Esophagus (tissue), 2 donors: ENCODE results near the gene INSR. TPM values are rescaled to one million over a fixed set of nuclear protein-coding genes. Genes with fewer than 3 reads are reported as not detected.

Experiments
- polyA plus RNA-seq, 2 donors: library from polyadenylated mRNA; stranded (reverse); fragments of 200-250 nt; gene quantifications; one replicate each; pipeline ENCODE4 v1.2.3, GENCODE V29; 2013
- donor health status: healthy with polysubstance abuse.
- donor health status: Bipolar disorder and iron deficiency.

Gene INSR
- polyA plus RNA-seq, 2 donors = 2.2 to 3.3 TPM

Other genes starting within 250 kb of the INSR start
- gene MBD3L2, start 245.1 kb downstream of the INSR start, polyA plus RNA-seq = not detected
- not detected for gene MBD3L3, start 235.7 kb downstream of the INSR start, polyA plus RNA-seq
- gene ZNF557, start 224.7 kb downstream of the INSR start, polyA plus RNA-seq = 1 to 10 TPM; 1.7 to 2.4 TPM
- 10 to 100 TPM; 15.7 to 25.2 TPM for gene ARHGEF18, start 54.5 kb upstream of the INSR start, polyA plus RNA-seq
- gene PEX11G, start 194.6 kb upstream of the INSR start, polyA plus RNA-seq = 1 to 10 TPM; 4.9 to 6.5 TPM
- 10 to 100 TPM; 19.6 to 25.6 TPM for gene ZNF358, start 221.7 kb upstream of the INSR start, polyA plus RNA-seq
- gene MCOLN1, start 228.2 kb upstream of the INSR start, polyA plus RNA-seq = 10 to 100 TPM; 13.4 to 17.2 TPM
- 10 to 100 TPM; 27.2 to 47.7 TPM for gene PNPLA6, start 241.3 kb upstream of the INSR start, polyA plus RNA-seq